VCaP (cell line): ENCODE results near the gene CMIP.

Experiments used
- H3K27ac ChIP-seq: fragments of 450-650 bp; 2 replicates; pipeline ENCODE4 v1.5.1; 2017
- CTCF ChIP-seq: fragments of 450-650 bp; conservative IDR thresholded peaks from 2 replicates; pipeline ENCODE4 v1.5.1; 2017; ENCODE audit warnings: mild to moderate bottlenecking, moderate library complexity

CMIP gene

GRCh38 chr16:81492311-81492761, 47.7 kb downstream of the CMIP start:
- no peak for TF ChIP-seq CTCF
- H3K27ac ChIP-seq: no peak overlapping the region

DNA sequence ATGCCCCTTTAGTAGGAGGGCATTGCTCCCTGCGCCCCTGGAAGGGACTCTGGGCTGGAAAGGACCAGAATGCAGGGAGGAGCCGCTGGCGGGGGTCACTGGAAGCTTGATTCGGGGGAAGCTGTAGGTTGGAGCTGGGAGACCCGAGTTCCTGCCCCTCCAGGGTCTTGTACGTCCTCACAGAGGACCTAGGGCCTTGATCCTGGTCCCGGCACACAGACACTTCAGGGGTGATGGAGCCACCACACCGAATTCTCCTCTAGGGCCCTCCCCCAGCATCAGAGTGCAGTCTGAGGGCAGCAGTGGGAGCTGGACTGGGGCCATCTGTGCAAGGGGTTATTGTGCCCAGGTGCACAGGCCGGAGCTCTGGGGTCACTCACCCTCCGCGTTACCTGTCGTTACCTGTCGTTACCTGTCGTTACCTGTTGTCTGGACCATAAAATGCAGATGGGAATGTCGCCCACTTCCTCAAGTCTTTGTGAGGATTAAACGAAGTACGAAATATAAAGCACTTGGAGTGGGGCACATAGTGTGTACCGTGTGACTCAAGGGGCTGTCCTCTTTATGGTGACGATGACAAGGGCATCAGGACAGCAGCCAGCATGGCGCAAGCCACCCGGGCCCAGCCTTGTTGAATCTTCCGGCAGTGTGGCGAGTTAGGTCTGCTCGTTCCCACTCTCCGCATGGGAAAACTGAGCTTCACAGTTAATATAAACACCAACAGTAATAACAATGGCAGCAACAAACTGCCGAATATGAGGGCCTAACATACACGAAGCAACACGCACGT, 48.6 kb downstream of the CMIP start:
- H3K27ac ChIP-seq: no peak overlapping the region

GRCh38 chr16:81493755-81494433, 49.3 kb downstream of the CMIP start:
- no peak overlapping the region for H3K27ac ChIP-seq
- no peak for TF ChIP-seq CTCF

More for the DNA sequence above, 48.6 kb downstream of the CMIP start:
- no peak for TF ChIP-seq CTCF

DNA sequence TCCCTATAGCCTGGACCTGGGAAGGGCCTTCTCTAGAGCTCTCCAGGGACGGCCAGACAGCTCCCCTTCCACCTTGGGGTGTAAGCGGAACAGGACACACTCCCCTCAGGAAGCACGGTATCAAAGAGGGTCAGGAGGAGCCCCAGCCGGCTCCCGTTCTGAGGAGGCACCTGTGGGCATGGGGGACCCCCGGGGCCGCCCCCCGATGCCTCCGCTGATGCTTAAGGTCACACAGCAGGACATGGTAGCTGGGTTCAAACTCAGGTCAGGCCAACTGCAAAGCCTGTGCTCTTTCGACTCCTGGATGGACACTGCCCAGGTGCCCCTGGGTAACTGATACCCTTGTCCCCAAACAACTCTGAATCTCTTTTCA, 49.8 kb downstream of the CMIP start:
- TF ChIP-seq CTCF: no peak
- no peak overlapping the region for H3K27ac ChIP-seq

- TF ChIP-seq CTCF: no peak
- no peak overlapping the region for H3K27ac ChIP-seq
These were observed 50.3 kb downstream of the CMIP start for GRCh38 chr16:81494888-81495287.

DNA sequence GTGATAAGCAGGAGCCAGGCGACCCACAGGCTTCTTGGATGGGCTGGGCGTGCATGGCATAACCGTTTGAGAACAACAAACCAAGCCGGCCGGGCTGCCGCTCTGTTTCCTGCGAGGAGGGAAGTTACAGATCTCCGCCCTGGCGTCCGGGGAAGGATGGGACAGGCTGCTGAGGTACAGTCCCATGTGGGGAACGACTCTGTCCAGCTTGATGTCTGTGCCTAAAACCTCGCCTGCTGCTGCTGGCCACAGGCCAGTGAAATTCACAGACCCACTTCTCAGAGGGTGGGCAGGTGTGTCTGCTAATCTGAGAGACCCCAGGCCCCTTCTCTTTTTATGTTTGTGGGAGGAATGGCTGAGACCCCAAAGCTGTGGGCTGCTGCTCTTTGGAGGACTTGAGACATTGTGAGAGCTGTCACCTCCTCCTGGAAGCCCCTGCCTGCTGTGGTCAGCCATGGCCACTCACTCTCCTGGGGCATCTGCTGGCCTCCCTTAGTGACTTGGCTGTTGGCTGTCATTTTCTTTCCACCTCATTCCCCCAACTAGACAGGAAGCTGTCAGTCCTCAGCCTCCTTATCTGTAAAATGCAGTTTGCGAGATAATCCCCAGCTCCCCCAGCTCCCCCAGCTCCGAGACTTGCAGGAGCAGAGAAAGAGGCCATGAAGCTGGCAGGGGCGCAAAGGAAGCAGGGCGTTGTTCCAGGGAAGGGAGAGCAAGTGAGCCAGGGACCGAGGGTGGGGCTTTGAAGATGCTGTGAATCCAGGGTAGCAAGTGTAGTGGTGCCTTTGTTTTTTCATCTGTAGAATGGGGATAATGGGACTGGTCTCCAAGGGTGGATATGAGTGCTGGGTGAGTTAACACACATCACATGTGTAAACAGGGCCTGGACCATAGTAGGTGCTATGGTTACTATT, 51.0 kb downstream of the CMIP start:
- no peak overlapping the region for H3K27ac ChIP-seq
- no peak for TF ChIP-seq CTCF

DNA sequence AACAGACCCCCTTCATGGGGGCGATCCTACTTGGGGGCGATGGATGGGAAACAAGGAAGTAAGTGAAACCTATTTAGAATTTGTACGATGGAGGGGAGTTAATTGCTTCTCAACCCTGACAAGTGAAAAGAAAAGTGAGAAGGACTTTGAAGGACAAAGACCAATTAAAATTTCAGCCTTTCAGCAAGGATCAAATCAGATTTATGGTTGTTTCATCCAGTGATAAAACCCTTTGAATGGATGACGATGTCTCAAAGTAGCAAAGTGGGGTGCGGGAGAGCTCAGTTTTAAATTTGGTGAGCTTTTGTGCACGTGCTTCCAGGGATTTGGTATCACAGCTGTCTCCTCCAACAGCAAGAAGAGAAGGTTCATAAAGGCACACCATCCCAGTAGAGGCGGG, 51.7 kb downstream of the CMIP start:
- TF ChIP-seq CTCF: no peak
- H3K27ac ChIP-seq: no peak overlapping the region
